ENCODE data around the gene LUC7L2.

- TF ChIP-seq CTCF (IDR thresholded peaks at IDR 0.05) (no peak), POLR2A (IDR thresholded peaks at IDR 0.05) (no peak), POLR2AphosphoS5 (IDR thresholded peaks at IDR 0.05) (no peak), EP300 (IDR thresholded peaks at IDR 0.05) (no peak)
These were observed 93.4 kb downstream of the LUC7L2 start for GRCh38 chr7:139452958-139453672.
